Type B pancreatic cell (in vitro differentiated cells): ENCODE data around the gene RARRES2. TPM values are rescaled to one million over a fixed set of nuclear protein-coding genes. Genes with fewer than 3 reads are reported as not detected.

ENCODE experiments used
- DNase-seq: peaks from one replicate; pipeline ENCODE4 v3.0.0; 2021; ENCODE audit warnings: mixed read lengths; ENCODE audit not compliant: unreplicated experiment; ENCODE audit errors: extremely low spot score
- H3K27ac Mint-ChIP-seq: 2 replicates; pipeline ENCODE4 v1.8.0; 2021; ENCODE audit warnings: mild to moderate bottlenecking, mixed read lengths
- H3K27me3 Mint-ChIP-seq: 2 replicates; pipeline ENCODE4 v1.8.0; 2021; ENCODE audit warnings: mixed read lengths
- H3K36me3 Mint-ChIP-seq: 2 replicates; pipeline ENCODE4 v1.8.0; 2021; ENCODE audit warnings: mixed read lengths
- H3K4me1 Mint-ChIP-seq: one replicate; pipeline ENCODE4 v1.8.0; 2021; ENCODE audit warnings: mixed read lengths; ENCODE audit not compliant: unreplicated experiment
- H3K4me3 Mint-ChIP-seq: 2 replicates; pipeline ENCODE4 v1.8.0; 2021; ENCODE audit warnings: mild to moderate bottlenecking, mixed read lengths
- H3K9me3 Mint-ChIP-seq: 2 replicates; pipeline ENCODE4 v1.8.0; 2021; ENCODE audit warnings: mixed read lengths
- total RNA-seq: library from RNA; stranded (reverse); gene quantifications from 2 replicates; pipeline ENCODE4 v1.2.1, GENCODE V29; 2021; ENCODE audit warnings: low replicate concordance
- TF ChIP-seq, protein P1 (sequence below): fragments of 200-600 bp; sonication (generic); conservative IDR thresholded peaks from 2 replicates; pipeline ENCODE4 v1.5.0; 2021; ENCODE audit warnings: antibody characterized with exemption, mild to moderate bottlenecking

The RARRES2 gene
- total RNA-seq, 1 donor from 2014 or later: 109 TPM

DNA sequence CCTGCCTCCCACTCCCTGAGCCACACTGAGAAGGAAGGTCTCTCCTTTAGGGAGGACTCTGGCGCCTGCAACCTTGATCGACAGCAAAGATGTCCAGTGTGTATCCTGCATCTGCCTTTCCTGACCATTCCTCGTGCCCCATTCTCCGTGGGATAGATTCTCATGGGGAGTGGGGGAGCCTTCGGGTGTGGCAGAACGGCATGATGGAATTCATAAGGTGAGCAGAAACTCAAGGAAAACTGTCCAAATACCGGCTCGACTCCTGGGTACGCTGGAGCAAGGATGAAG, 636 bp upstream of the RARRES2 start:
- Mint-ChIP-seq H3K4me3 (peak overlapping the region; percentile 85), H3K9me3 (no peaks in the 10 kb centered on the region), H3K36me3 (no peaks in the 10 kb centered on the region), H3K27ac (peak overlapping the region; percentile 29), H3K27me3 (peaks cover 20% of the 10 kb centered on the region), H3K4me1 (peaks cover 34% of the 10 kb centered on the region)
- TF ChIP-seq, protein P1, sequence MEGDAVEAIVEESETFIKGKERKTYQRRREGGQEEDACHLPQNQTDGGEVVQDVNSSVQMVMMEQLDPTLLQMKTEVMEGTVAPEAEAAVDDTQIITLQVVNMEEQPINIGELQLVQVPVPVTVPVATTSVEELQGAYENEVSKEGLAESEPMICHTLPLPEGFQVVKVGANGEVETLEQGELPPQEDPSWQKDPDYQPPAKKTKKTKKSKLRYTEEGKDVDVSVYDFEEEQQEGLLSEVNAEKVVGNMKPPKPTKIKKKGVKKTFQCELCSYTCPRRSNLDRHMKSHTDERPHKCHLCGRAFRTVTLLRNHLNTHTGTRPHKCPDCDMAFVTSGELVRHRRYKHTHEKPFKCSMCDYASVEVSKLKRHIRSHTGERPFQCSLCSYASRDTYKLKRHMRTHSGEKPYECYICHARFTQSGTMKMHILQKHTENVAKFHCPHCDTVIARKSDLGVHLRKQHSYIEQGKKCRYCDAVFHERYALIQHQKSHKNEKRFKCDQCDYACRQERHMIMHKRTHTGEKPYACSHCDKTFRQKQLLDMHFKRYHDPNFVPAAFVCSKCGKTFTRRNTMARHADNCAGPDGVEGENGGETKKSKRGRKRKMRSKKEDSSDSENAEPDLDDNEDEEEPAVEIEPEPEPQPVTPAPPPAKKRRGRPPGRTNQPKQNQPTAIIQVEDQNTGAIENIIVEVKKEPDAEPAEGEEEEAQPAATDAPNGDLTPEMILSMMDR: no peak
- DNase-seq: no peak

GRCh38 chr7:150340875-150341262, 560 bp downstream of the RARRES2 start:
- Mint-ChIP-seq H3K9me3 (no peaks in the 10 kb centered on the region), H3K36me3 (no peaks in the 10 kb centered on the region), H3K27ac (no peak overlapping the region), H3K27me3 (peaks cover 17% of the 10 kb centered on the region), H3K4me1 (peaks cover 27% of the 10 kb centered on the region), H3K4me3 (peak overlapping the region; percentile 87)
- TF ChIP-seq, protein P1: no peak
- no peak for DNase-seq

DNA sequence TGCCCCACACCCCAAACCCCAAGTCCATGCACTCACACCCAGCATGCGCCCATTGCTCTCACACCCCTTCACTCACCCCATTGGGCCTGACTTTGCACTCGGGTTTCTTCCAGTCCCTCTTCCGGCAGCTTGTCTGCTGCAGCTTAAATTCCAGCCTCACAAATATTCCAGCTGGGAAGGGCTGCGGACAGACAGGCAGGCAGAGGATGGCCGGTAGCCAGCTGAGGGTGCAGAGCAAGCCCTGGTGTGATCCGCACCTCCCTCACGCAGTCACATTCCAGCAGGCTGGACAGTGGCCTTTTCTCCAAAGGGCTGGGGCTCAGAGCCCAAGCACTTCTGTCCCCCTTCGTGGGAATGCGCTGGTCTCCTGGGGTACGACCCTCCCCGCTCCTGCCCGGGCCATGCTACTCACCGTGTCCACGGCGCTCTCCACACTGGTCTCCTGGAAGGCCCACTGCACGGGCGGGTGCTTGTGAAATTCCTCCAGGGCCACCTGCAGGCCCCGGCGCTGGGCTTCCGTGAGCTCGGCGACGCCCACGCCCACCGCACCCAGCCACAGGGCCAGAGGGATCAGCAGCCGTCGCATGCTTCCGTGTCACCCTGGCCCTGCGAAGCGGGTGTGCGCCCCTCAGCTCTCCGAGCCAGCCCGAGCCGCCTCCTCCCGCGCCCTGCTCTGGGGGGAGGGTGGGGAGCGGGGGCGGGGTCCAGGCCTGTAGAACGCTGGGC, 1.2 kb downstream of the RARRES2 start:
- peaks cover 17% of the 10 kb centered on the region for H3K27me3 Mint-ChIP-seq
- no peak overlapping the region for H3K27ac Mint-ChIP-seq
- no peaks in the 10 kb centered on the region for H3K36me3 Mint-ChIP-seq
- no peak for DNase-seq
- H3K4me1 Mint-ChIP-seq: peaks cover 31% of the 10 kb centered on the region
- H3K9me3 Mint-ChIP-seq: no peaks in the 10 kb centered on the region
- peak overlapping the region; percentile 75 for H3K4me3 Mint-ChIP-seq
- TF ChIP-seq, protein P1: no peak

DNA sequence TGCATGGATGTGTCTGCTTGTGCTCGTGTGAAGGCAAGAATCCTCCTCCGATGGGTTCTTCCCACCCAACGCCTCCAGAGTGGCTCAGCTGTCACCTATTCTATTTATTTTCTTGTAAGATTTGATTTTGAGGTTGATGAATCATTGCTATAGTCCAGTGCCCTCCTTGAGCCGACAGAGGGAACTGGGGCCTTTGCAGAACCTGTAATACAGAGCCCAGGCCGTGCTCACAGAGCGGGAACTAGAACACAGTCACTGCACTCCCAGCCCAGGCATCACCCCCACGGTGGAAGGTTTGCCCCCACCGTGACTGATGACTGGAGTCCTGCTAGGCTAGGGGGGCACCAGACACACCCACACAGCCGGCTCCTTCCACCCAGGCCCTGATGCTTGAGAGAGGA, 2.0 kb downstream of the RARRES2 start:
- Mint-ChIP-seq H3K36me3 (no peaks in the 10 kb centered on the region), H3K9me3 (no peaks in the 10 kb centered on the region), H3K4me1 (peaks cover 34% of the 10 kb centered on the region), H3K27ac (no peak overlapping the region), H3K27me3 (peaks cover 17% of the 10 kb centered on the region), H3K4me3 (peak overlapping the region; percentile 75)
- TF ChIP-seq, protein P1: no peak
- no peak for DNase-seq

DNA sequence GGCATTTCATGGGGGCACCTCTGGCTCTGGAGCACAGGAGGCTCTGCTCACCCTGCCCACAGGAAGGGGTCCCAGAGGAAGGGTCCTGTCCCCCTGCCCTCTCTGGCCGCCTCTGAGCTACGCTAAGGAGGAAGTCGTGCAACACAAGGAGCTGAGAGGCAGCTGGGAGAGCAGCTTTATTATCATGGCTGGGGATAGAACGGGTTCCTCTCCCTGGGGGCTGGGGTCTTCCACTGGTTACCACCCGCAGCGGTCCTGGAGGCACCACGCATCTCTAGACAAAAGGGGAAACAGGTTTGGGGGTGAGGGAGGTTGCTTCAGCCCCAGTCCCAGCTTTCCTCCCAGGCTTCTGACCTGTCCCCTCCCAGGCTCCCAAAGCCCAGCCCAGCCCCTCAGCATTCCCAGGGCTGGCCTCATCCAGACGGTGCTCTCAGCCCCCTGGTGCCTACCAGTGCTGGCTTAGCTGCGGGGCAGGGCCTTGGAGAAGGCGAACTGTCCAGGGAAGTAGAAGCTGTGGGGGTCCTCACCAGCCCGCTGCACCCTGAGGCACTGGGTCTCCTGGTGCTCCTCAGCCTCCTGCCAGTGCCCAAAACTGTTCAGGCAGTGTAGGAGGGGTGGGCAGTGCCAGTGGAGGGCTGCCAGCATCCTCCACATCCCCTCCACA, 3.1 kb downstream of the RARRES2 start:
- no peaks in the 10 kb centered on the region for H3K36me3 Mint-ChIP-seq
- H3K4me1 Mint-ChIP-seq: peaks cover 34% of the 10 kb centered on the region
- H3K4me3 Mint-ChIP-seq: no peak overlapping the region

More for the DNA sequence above, 3.1 kb downstream of the RARRES2 start:
- Mint-ChIP-seq H3K27me3 (peaks cover 16% of the 10 kb centered on the region), H3K9me3 (no peaks in the 10 kb centered on the region), H3K27ac (peak overlapping the region; percentile 62)
- TF ChIP-seq, protein P1: no peak
- no peak for DNase-seq
